Liver (tissue), 9 donors: Measurements from ENCODE around the gene TMEM168. TPM values are rescaled to one million over a fixed set of nuclear protein-coding genes. Genes with fewer than 3 reads are reported as not detected.

Source experiments
- DNase-seq: peaks from one replicate; pipeline ENCODE4 v3.0.0-alpha.2; 2017; ENCODE audit warnings: low spot score
- H3K27ac ChIP-seq, 2 donors: one replicate each; pipeline ENCODE4 v1.7.0; 2013; ENCODE audit warnings: inconsistent platforms in 2 of 2, low read length in 2 of 2, control low read depth in 1 of 2, low read depth in 1 of 2, mild to moderate bottlenecking in 1 of 2
- H3K27me3 ChIP-seq, 4 donors: one replicate each; pipeline versions ENCODE4 v1.6.1 to v1.7.0; 2013; ENCODE audit warnings: low read length in 3 of 4, inconsistent platforms in 1 of 4, mild to moderate bottlenecking in 1 of 4, moderate library complexity in 1 of 4; ENCODE audit not compliant: control insufficient read depth in 4 of 4, insufficient read depth in 4 of 4
- H3K36me3 ChIP-seq, 4 donors: one replicate each; pipeline versions ENCODE4 v1.6.1 to v1.7.0; 2013; ENCODE audit warnings: low read length in 3 of 4, mild to moderate bottlenecking in 3 of 4, low read depth in 1 of 4, moderate library complexity in 1 of 4; ENCODE audit not compliant: control insufficient read depth in 4 of 4, insufficient read depth in 3 of 4
- H3K4me1 ChIP-seq, 4 donors: one replicate each; pipeline versions ENCODE4 v1.6.1 to v1.7.0; 2013; ENCODE audit warnings: low read length in 3 of 4, mild to moderate bottlenecking in 3 of 4, moderate library complexity in 1 of 4; ENCODE audit not compliant: control insufficient read depth in 4 of 4, insufficient read depth in 4 of 4
- H3K4me3 ChIP-seq, 3 donors: one replicate each; pipeline versions ENCODE4 v1.6.1 to v1.7.0; 2013; ENCODE audit warnings: low read length in 3 of 3, control low read depth in 1 of 3, low read depth in 1 of 3, mild to moderate bottlenecking in 1 of 3
- H3K9ac ChIP-seq, 2 donors: one replicate each; pipeline ENCODE4 v1.7.0; 2013; ENCODE audit warnings: low read length in 2 of 2, mild to moderate bottlenecking in 2 of 2, moderate library complexity in 2 of 2, control low read depth in 1 of 2, low read depth in 1 of 2
- H3K9me3 ChIP-seq, 4 donors: one replicate each; pipeline versions ENCODE4 v1.6.1 to v1.7.0; 2013; ENCODE audit warnings: low read length in 3 of 4; ENCODE audit not compliant: control insufficient read depth in 4 of 4
- ATF3 ChIP-seq: IDR thresholded peaks from 2 replicates; pipeline ENCODE4 v1.6.1; 2016; ENCODE audit warnings: antibody characterized with exemption
- CTCF ChIP-seq: fragments of 150-350 bp; IDR thresholded peaks from 2 replicates; pipeline ENCODE4 v1.5.1; 2017; ENCODE audit warnings: improper control_type of control experiment, low read depth, low read length; ENCODE audit not compliant: missing input control
- EGR1 ChIP-seq, 2 donors: IDR thresholded peaks; 2 replicates each; pipeline ENCODE4 v1.6.1; 2016 to 2018; ENCODE audit warnings: antibody characterized with exemption in 2 of 2, low read depth in 2 of 2
- FOXA1 ChIP-seq: IDR thresholded peaks from 2 replicates; pipeline ENCODE4 v1.6.1; 2016; ENCODE audit warnings: antibody characterized with exemption
- FOXA2 ChIP-seq: IDR thresholded peaks from 2 replicates; pipeline ENCODE4 v1.6.1; 2016; ENCODE audit warnings: antibody characterized with exemption
- GABPA ChIP-seq, 2 donors: IDR thresholded peaks in 1 of 2; conservative IDR thresholded peaks in 1 of 2; 2 replicates each; pipeline ENCODE4 v1.6.1; 2016; ENCODE audit warnings: antibody characterized with exemption in 2 of 2, mild to moderate bottlenecking in 1 of 2, moderate library complexity in 1 of 2
- HNF4A ChIP-seq, 2 donors: conservative IDR thresholded peaks; 2 replicates each; pipeline ENCODE4 v1.6.1; 2016; ENCODE audit warnings: antibody characterized with exemption in 2 of 2, mild to moderate bottlenecking in 2 of 2
- HNF4G ChIP-seq: IDR thresholded peaks from 2 replicates; pipeline ENCODE4 v1.6.1; 2016; ENCODE audit warnings: antibody characterized with exemption
- JUND ChIP-seq, 2 donors: IDR thresholded peaks; 2 replicates each; pipeline ENCODE4 v1.6.1; 2016; ENCODE audit warnings: antibody characterized with exemption in 2 of 2
- MAX ChIP-seq: IDR thresholded peaks from 2 replicates; pipeline ENCODE4 v1.6.1; 2016; ENCODE audit warnings: antibody characterized with exemption
- NR2F2 ChIP-seq: IDR thresholded peaks from 2 replicates; pipeline ENCODE4 v1.6.1; 2016; ENCODE audit warnings: antibody characterized with exemption
- RAD21 ChIP-seq, 2 donors: IDR thresholded peaks; 2 replicates each; pipeline ENCODE4 v1.6.1; 2016; ENCODE audit warnings: antibody characterized with exemption in 2 of 2, mild to moderate bottlenecking in 2 of 2
- REST ChIP-seq: IDR thresholded peaks from 2 replicates; pipeline ENCODE4 v1.6.1; 2016; ENCODE audit warnings: antibody characterized with exemption, mild to moderate bottlenecking
- RXRA ChIP-seq, 2 donors: IDR thresholded peaks; 2 replicates each; pipeline ENCODE4 v1.6.1; 2017 to 2018; ENCODE audit warnings: antibody characterized with exemption in 2 of 2, mild to moderate bottlenecking in 1 of 2
- SP1 ChIP-seq: IDR thresholded peaks from 2 replicates; pipeline ENCODE4 v1.6.1; 2018; ENCODE audit warnings: antibody characterized with exemption, mild to moderate bottlenecking
- TAF1 ChIP-seq: conservative IDR thresholded peaks from 2 replicates; pipeline ENCODE4 v1.6.1; 2016; ENCODE audit warnings: antibody characterized with exemption, mild to moderate bottlenecking
- YY1 ChIP-seq: IDR thresholded peaks from 2 replicates; pipeline ENCODE4 v1.6.1; 2016; ENCODE audit warnings: antibody characterized with exemption, mild to moderate bottlenecking
- ZBTB33 ChIP-seq: IDR thresholded peaks from 2 replicates; pipeline ENCODE4 v1.6.1; 2016; ENCODE audit warnings: antibody characterized with exemption
- polyA plus RNA-seq, 2 donors: library from polyadenylated mRNA; stranded (reverse) in 1 of 2; unstranded in 1 of 2; fragments of 200-250 nt in 1 of 2; fragments of >200 nt in 1 of 2; fragmentation: Nextera tagmentation in 1 of 2; extraction: Ambion mirVana in 1 of 2; gene quantifications; one replicate each; pipeline versions ENCODE4 v1.2.1 to v1.2.3, GENCODE V29; 2013 to 2015
- total RNA-seq, 2 donors: library from RNA; depleted of rRNA; stranded (reverse); fragments of >200 nt; gene quantifications; one replicate each; pipeline ENCODE4 v1.2.3, GENCODE V29; 2014
- donor health status: healthy.
- donor health status: healthy.
- donor health status: healthy.
- donor health status: healthy.
- donor health status: healthy.

Gene TMEM168
- total and polyA plus RNA-seq, 4 donors = 4.6 to 16.8 (median 7.7) TPM

- DNase-seq = no peak
- Histone ChIP-seq H3K9ac (no peak overlapping the region), H3K9me3 (no peaks in the 10 kb centered on the region), H3K27ac (no peak overlapping the region), H3K36me3 (peaks cover 0 to 3% (median 0%) of the 10 kb centered on the region in 4 donors), H3K4me1 (peaks cover 0 to 1% (median 0%) of the 10 kb centered on the region in 4 donors), H3K27me3 (no peaks in the 10 kb centered on the region), H3K4me3 (no peak overlapping the region)
- TF ChIP-seq ZBTB33 (no peak), CTCF (no peak), YY1 (no peak), RAD21 (IDR thresholded peaks at IDR 0.05) (no peak), RXRA (IDR thresholded peaks at IDR 0.05) (no peak), FOXA2 (no peak), GABPA (IDR thresholded peaks at IDR 0.05 in 1 of 2, conservative IDR thresholded peaks at IDR 0.05 in 1 of 2) (no peak), EGR1 (IDR thresholded peaks at IDR 0.05; ENCODE audit: low read depth in 2 of 2) (no peak), MAX (no peak), SP1 (no peak), NR2F2 (no peak), JUND (IDR thresholded peaks at IDR 0.05) (no peak), HNF4A (conservative IDR thresholded peaks at IDR 0.05) (no peak), REST (no peak), TAF1 (no peak), FOXA1 (no peak), ATF3 (no peak), HNF4G (no peak)
Measured at GRCh38 chr7:112777406-112777805, 12.8 kb downstream of the TMEM168 start.
